HepG2 (cell line): Measurements from ENCODE around the gene PSMD5. TPM values are rescaled to one million over a fixed set of nuclear protein-coding genes. Genes with fewer than 3 reads are reported as not detected.
A peak's percentile ranks its signal among the peaks of the same experiment; 100 is the strongest.

Experiments used
- KLF9 ChIP-seq: IDR thresholded peaks from 2 replicates; pipeline ENCODE4 v1.6.1; 2016; ENCODE audit warnings: low read depth
- MAF1 ChIP-seq: sonication (generic); formaldehyde crosslinking; IDR thresholded peaks from 2 replicates; pipeline ENCODE4 v1.5.0; 2020; ENCODE audit warnings: missing genetic modification reagents, borderline replicate concordance
- MAFF ChIP-seq: IDR thresholded peaks from 2 replicates; pipeline ENCODE4 v1.6.1; 2011; ENCODE audit warnings: low read depth, low read length, improper control_type of control experiment
- MED1 ChIP-seq: sonication (generic); formaldehyde crosslinking; IDR thresholded peaks from 2 replicates; pipeline ENCODE4 v1.4.0; 2020; ENCODE audit warnings: missing genetic modification reagents
- NCOA1 ChIP-seq: sonication (generic); formaldehyde crosslinking; IDR thresholded peaks from 2 replicates; pipeline ENCODE4 v1.9.0; 2021; ENCODE audit warnings: missing genetic modification reagents
- NCOR1 ChIP-seq: fragments of 200-600 bp; sonication (generic); IDR thresholded peaks from 2 replicates; pipeline ENCODE4 v1.7.0; 2017; ENCODE audit warnings: antibody characterized with exemption, low read length, borderline replicate concordance
- PAF1 ChIP-seq: IDR thresholded peaks from 2 replicates; pipeline ENCODE4 v1.6.1; 2016; ENCODE audit warnings: missing genetic modification reagents, missing compliant biosample characterization
- PAX8 ChIP-seq: sonication (generic); formaldehyde crosslinking; IDR thresholded peaks from 2 replicates; pipeline ENCODE4 v1.8.0; 2022; ENCODE audit warnings: mild to moderate bottlenecking, missing genetic modification reagents, borderline replicate concordance
- RBAK ChIP-seq: sonication (generic); formaldehyde crosslinking; IDR thresholded peaks from 2 replicates; pipeline ENCODE4 v1.5.1; 2020; ENCODE audit warnings: mild to moderate bottlenecking, missing genetic modification reagents
- ZFP62 ChIP-seq: sonication (generic); formaldehyde crosslinking; IDR thresholded peaks from 2 replicates; pipeline ENCODE4 v1.4.0; 2020; ENCODE audit warnings: missing genetic modification reagents
- ZNF224 ChIP-seq: sonication (generic); formaldehyde crosslinking; IDR thresholded peaks from 2 replicates; pipeline ENCODE4 v1.5.0; 2020; ENCODE audit warnings: mild to moderate bottlenecking, missing genetic modification reagents
- ZNF235 ChIP-seq: sonication (generic); formaldehyde crosslinking; IDR thresholded peaks from 2 replicates; pipeline ENCODE4 v1.8.1; 2023; ENCODE audit warnings: mild to moderate bottlenecking, missing genetic modification reagents, borderline replicate concordance
- ZNF598 ChIP-seq: sonication (generic); formaldehyde crosslinking; IDR thresholded peaks from 2 replicates; pipeline ENCODE4 v1.5.1; 2020; ENCODE audit warnings: mild to moderate bottlenecking, missing genetic modification reagents, borderline replicate concordance
- ZNF713 ChIP-seq: sonication (generic); formaldehyde crosslinking; IDR thresholded peaks from 2 replicates; pipeline ENCODE4 v1.4.0; 2020; ENCODE audit warnings: mild to moderate bottlenecking, missing genetic modification reagents
- polyA plus RNA-seq, 8 experiments: library from polyadenylated mRNA; depleted of rRNA in 3 of 8; stranded (reverse) in 7 of 8; unstranded in 1 of 8; fragments of >200 nt; fragmentation: Illumina TruSeq in 4 of 8; extraction: Trizol in 4 of 8; gene quantifications; 2 replicates each; pipeline versions ENCODE4 v1.2.1 to v1.2.3, GENCODE V29; 2011 to 2016; ENCODE audit warnings: low read depth in 4 of 8, missing spikeins in 1 of 8, mixed read lengths in 1 of 8; ENCODE audit not compliant: insufficient read depth in 1 of 8
- total RNA-seq, 5 experiments: library from RNA; depleted of rRNA; stranded (reverse); fragments of >200 nt; fragmentation: Illumina TruSeq; extraction: Trizol; gene quantifications; 2 replicates each; pipeline ENCODE4 v1.2.3, GENCODE V29; 2016; ENCODE audit warnings: low read depth in 1 of 5
- TF ChIP-seq, protein P1 (sequence below): sonication (generic); formaldehyde crosslinking; IDR thresholded peaks from 2 replicates; pipeline ENCODE4 v1.4.0; 2020; ENCODE audit warnings: mild to moderate bottlenecking, missing genetic modification reagents
- TF ChIP-seq, protein P2 (sequence below): sonication (generic); formaldehyde crosslinking; IDR thresholded peaks from 2 replicates; pipeline ENCODE4 v1.4.0; 2020; ENCODE audit warnings: mild to moderate bottlenecking, missing genetic modification reagents
- TF ChIP-seq, protein P3 (sequence below): sonication (generic); formaldehyde crosslinking; IDR thresholded peaks from 2 replicates; pipeline ENCODE4 v1.9.0; 2021; ENCODE audit warnings: mild to moderate bottlenecking, missing genetic modification reagents

Gene PSMD5
- total and polyA plus RNA-seq, 2 of the 13 experiments (the other 11 are each of a cell fraction or from before 2014, with no cell fraction given), result 12.7 to 18.1 TPM

DNA sequence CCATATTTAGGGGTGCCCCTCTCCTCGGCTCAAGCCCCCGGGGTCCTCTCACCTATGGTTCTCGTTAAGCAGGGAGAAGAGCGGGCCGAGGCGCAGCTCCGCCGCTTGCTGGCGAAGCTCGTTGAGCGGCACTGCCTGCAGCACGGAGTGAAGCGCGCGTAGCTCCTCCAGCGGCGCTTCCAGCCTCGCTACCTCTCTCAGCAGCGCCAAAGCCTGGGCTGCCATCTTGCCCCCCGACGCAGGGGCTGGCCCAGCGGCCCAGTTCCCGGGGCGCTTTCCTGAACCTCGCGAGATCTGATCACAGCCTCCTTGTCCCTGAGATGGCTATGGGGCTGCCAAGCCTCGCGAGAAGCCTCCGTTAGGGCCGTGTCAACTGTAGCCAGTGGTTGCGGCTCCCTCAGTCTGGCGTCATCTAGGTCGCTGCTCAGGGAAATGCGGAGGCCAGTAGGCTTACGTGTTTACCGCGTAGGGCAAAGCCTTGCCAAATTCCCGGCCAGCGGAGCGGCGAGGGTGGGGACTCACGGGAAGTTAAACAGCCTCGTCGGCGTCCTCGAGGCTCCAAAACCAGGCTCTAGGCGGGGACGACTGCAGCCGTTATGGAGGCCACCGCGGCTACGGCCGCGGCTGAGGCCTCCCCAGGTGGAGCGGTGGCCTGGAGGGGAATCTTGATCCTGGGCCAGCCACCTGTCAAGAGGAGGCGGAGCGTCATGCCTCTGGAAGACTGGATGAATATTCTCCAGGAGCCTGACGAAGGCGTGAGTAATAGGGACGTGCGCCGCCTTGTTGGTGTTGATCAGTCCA is at the start of gene PSMD5 (continued):
- TF ChIP-seq, protein P1, sequence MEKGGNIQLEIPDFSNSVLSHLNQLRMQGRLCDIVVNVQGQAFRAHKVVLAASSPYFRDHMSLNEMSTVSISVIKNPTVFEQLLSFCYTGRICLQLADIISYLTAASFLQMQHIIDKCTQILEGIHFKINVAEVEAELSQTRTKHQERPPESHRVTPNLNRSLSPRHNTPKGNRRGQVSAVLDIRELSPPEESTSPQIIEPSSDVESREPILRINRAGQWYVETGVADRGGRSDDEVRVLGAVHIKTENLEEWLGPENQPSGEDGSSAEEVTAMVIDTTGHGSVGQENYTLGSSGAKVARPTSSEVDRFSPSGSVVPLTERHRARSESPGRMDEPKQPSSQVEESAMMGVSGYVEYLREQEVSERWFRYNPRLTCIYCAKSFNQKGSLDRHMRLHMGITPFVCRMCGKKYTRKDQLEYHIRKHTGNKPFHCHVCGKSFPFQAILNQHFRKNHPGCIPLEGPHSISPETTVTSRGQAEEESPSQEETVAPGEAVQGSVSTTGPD, result 0 out of 2 replicates have a peak, but pooled peaks have one; percentile 52
- TF ChIP-seq ZNF224, result peak; percentile 62; the same call in 1 of the 2 replicates
- 0 out of 2 replicates have a peak, but pooled peaks have one; percentile 54 for TF ChIP-seq PAX8
- no peak for TF ChIP-seq PAF1
- TF ChIP-seq, protein P2, sequence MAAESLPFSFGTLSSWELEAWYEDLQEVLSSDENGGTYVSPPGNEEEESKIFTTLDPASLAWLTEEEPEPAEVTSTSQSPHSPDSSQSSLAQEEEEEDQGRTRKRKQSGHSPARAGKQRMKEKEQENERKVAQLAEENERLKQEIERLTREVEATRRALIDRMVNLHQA (CRISPR knock-in tag), result no peak
- TF ChIP-seq MED1, result peak; percentile 47; the same call in 1 of the 2 replicates
- TF ChIP-seq MAFF, result no peak
- no peak for TF ChIP-seq KLF9
- TF ChIP-seq, protein P3, sequence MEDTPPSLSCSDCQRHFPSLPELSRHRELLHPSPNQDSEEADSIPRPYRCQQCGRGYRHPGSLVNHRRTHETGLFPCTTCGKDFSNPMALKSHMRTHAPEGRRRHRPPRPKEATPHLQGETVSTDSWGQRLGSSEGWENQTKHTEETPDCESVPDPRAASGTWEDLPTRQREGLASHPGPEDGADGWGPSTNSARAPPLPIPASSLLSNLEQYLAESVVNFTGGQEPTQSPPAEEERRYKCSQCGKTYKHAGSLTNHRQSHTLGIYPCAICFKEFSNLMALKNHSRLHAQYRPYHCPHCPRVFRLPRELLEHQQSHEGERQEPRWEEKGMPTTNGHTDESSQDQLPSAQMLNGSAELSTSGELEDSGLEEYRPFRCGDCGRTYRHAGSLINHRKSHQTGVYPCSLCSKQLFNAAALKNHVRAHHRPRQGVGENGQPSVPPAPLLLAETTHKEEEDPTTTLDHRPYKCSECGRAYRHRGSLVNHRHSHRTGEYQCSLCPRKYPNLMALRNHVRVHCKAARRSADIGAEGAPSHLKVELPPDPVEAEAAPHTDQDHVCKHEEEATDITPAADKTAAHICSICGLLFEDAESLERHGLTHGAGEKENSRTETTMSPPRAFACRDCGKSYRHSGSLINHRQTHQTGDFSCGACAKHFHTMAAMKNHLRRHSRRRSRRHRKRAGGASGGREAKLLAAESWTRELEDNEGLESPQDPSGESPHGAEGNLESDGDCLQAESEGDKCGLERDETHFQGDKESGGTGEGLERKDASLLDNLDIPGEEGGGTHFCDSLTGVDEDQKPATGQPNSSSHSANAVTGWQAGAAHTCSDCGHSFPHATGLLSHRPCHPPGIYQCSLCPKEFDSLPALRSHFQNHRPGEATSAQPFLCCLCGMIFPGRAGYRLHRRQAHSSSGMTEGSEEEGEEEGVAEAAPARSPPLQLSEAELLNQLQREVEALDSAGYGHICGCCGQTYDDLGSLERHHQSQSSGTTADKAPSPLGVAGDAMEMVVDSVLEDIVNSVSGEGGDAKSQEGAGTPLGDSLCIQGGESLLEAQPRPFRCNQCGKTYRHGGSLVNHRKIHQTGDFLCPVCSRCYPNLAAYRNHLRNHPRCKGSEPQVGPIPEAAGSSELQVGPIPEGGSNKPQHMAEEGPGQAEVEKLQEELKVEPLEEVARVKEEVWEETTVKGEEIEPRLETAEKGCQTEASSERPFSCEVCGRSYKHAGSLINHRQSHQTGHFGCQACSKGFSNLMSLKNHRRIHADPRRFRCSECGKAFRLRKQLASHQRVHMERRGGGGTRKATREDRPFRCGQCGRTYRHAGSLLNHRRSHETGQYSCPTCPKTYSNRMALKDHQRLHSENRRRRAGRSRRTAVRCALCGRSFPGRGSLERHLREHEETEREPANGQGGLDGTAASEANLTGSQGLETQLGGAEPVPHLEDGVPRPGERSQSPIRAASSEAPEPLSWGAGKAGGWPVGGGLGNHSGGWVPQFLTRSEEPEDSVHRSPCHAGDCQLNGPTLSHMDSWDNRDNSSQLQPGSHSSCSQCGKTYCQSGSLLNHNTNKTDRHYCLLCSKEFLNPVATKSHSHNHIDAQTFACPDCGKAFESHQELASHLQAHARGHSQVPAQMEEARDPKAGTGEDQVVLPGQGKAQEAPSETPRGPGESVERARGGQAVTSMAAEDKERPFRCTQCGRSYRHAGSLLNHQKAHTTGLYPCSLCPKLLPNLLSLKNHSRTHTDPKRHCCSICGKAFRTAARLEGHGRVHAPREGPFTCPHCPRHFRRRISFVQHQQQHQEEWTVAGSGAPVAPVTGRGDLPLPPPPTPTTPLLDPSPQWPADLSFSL (CRISPR knock-in tag), result no peak
- no peak for TF ChIP-seq ZFP62 (CRISPR knock-in tag)
- 0 out of 2 replicates have a peak, but pooled peaks have one; percentile 56 for TF ChIP-seq ZNF598
- peak; percentile 92; the same call in 1 of the 2 replicates for TF ChIP-seq ZNF235 (CRISPR knock-in tag)
- no peak for TF ChIP-seq NCOR1
- no peak for TF ChIP-seq ZNF713 (CRISPR knock-in tag)
- TF ChIP-seq NCOA1 (CRISPR knock-in tag), result peak; percentile 62; the same call in 1 of the 2 replicates
- no peak for TF ChIP-seq RBAK (CRISPR knock-in tag)
- no peak for TF ChIP-seq MAF1 (CRISPR knock-in tag)
